NCI-H1417 (cell line): Measurements from ENCODE around the gene SPTAN1.
A peak's percentile ranks its signal among the peaks of the same experiment; 100 is the strongest.
"Not testable (repeated sequence)": the region's sequence is repeated elsewhere in the genome, so short reads cannot be mapped to it uniquely, and the experiment has no call there.

Experiments
- DNase-seq, 3 experiments: peaks; one replicate each; lab custom pipeline; 2025; lab: John Stamatoyannopoulos, UW

SPTAN1 gene

GRCh38 chr9:128552153-128552743 lies at the start of gene SPTAN1:
TSS of gene SPTAN1 (plus strand) at chr9:128552587. CDS start at chr9:128566741, 14,154 bp downstream.
- peak; percentile 86 to 96 (median 95) for DNase-seq

GRCh38 chr9:128503415-128503825 lies 49.0 kb upstream of the SPTAN1 start:
- not testable (repeated sequence) for DNase-seq

DNA sequence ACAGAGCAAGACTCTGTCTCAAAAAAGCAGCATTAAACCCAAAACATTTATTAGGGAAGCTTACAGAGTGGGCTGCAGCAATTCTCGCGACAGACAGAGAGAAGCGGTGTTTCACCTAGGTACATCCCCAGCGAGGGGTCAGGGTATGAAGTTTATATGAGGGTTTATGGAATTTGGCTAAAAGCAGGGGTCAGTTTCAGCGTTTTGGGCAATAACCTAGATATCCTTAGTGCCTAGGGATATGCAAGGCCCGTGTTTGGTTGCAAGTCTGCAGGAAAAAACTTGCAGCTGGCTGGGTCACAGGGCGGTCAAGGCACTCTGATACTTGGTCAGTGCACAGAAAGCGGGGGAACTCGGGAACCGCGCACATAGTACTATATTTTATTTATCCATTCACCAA lies 48.5 kb upstream of the SPTAN1 start:
- peak in 2 of 3 experiments; percentile 35 to 73 for DNase-seq

DNA sequence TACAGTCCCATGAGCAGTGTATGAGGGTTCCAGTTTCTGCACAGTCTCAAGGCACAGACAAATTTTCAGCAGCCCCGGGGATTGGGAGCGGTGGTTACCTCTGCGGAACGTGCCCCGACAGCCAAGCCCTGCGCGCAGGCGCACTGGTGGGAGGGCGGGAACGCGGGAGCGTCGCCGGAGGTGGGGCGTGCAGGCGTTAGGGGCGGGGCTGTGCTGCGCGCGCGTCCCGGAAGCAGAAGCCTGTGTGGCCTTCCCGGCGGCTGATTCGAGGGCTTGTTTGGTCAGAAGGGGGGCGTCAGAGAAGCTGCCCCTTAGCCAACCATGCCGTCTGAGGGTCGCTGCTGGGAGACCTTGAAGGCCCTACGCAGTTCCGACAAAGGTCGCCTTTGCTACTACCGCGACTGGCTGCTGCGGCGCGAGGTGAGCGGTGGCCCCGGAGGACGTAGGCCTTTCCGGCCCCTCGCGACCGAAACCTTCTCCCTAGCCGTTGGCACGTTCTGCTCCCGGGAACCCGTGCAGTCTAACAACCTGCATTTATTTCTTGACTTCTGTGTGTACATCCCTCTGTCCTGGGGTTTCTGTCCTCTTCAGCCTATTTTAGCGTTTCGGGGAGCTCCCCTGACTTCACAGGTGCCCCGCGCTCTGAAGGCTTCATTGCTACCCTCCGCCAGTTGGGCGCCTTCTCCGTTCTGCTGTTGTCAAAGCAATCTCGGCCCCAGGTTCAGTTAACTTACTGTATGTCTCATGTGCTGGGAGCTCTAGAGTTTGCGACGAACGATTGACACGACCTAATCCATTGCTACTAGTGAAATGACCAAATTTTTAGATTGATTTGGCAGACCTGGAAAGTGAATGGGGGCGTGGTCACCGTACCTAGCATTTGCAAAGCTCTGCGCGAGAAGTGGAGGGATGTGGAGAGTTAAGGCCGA lies 47.6 kb upstream of the SPTAN1 start, which contains the start of gene GLE1:
TSS of gene GLE1 (plus strand) at position 235 of the 929 bp plus-strand sequence. CDS start at position 322, 87 bp downstream.
- DNase-seq, result peak; percentile 87 to 97 (median 95)

- no peak for DNase-seq
These were observed 47.0 kb upstream of the SPTAN1 start for GRCh38 chr9:128505414-128505765.

DNA sequence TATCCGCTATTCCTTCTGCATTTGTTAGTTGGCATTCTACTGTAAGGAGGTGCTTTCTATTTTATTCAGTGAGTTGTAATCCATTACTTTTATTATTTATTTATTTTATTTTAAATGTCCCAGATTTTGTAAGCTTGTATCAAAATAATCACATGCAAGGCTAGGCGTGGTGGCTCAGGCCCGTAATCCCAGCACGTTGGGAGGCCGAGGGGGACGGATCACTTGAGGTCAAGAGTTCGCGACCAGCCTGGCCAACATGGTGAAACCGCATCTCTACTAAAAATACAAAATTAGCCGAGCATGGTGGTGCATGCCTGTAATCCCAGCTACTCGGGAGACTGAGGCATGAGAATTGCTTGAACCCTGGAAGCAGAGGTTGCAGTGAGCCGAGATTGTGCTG lies 46.5 kb upstream of the SPTAN1 start:
- DNase-seq, result not testable (repeated sequence)

DNA sequence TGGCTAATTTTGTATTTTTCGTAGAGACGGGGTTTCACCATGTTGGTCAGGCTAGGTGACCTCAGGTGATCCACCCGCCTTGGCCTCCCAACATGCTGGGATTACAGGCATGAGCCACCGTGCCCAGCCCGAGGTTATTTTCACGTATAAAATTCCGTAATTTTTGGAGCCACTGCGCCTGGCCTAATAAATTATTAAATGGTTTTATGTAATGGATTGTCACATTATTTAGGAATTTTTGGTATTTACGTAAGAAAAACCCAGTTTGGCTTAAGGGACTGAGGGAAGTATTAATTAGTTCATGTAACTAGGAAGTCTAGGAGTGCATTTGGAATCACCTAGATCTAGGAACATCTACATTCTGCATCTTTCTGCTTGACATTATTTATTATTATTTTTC lies 39.6 kb upstream of the SPTAN1 start:
- no peak for DNase-seq

DNA sequence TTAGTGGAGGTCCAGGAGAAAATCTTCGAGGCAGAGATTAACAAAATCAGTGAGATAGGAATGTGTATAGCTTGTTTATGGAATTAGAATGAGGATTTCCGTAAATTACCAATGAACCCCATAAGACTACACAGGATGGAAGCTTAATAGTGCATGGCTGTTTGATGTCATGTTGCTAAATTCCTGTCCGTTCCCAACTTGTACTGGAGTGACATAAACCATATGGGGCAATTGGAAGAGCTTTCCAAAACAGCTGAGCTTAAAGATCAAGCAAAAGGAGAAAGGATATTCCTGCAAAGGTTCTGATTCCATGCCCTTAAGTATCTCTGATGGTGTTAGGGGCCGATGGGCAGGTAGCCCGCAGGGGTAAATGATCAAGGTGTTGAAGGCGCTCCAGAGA lies 30.4 kb upstream of the SPTAN1 start:
- no peak for DNase-seq

DNA sequence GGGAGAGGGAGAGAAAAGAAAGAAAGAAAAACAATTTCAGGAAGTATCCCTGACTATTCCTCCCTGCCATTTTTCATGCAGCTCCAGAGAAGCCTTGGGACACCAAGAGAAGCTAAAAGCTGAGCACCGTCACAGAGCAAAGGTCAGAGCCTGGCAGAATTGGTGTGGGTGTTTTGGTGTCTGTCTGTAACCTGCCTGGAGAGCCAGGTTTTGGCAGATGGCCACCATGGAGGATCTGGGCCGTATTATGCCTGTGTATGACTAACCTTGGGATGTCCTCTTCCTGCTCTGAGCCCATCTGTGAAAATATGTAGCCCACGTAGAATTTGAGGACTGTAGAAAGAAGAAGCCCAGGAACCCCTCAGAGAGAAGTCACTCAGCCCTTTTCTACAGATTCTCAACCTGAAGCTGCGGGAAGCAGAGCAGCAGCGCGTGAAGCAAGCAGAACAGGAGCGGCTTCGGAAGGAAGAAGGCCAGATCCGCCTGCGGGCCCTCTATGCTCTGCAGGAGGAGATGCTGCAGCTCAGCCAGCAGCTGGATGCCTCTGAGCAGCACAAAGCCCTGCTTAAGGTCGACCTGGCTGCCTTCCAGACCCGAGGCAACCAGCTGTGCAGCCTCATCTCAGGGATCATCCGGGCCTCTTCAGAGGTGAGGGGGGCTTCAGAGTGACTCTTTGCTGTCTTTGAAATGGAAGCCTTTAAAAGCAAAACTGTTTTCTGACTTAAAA lies 29.0 kb upstream of the SPTAN1 start:
- DNase-seq, result peak in 1 of 3 experiments; percentile 18

DNA sequence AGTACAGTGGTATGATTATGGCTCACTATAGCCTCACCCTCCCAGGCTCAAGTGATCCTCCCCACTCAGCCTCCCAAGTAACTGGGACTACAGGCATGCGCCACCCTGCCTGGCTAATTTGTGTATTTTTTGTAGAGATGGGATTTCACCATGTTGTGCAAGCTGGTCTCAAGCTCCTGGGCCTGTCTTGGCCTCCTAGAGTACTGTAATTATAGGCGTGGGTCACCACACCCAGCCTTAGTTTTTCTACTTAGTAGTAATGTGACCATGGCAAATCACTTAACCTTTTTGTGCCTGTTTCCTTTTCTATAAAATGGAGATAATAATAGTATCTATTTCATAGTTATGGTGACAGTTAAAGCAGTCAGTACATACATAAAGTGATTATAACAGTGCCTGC lies 25.7 kb upstream of the SPTAN1 start:
- DNase-seq, result no peak

DNA sequence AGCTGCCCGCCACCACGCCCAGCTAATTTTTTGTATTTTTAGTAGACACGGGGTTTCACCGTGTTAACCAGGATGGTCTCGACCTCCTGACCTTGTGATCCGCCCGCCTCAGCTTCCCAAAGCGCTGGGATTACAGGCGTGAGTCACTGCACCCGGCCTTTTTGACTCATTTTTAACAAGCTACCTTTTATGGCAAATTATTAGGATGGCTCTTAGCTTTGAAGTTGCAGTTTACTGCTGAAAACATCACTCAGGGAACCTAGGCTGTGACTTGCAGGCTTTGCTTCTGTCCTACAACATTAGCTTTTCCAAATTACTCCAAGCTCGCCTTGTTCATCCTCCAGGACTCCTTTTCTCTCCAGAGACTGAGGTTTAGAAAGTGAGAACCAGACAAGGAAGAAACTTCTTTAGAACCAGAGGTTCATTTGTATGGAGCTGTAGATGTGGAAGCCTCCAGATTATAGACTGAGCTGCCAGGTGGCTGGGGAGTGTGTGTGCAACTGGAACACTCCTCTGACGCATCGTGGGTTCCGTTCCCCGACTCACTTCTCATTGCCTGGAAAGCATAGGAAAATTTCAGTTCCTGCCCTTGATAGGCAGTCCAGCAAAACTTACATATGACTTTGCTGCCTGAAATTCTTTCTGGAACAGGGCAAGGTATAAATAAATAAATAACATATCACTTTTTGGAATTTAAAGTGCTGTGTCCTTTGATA lies 23.8 kb upstream of the SPTAN1 start:
- DNase-seq, result no peak

DNA sequence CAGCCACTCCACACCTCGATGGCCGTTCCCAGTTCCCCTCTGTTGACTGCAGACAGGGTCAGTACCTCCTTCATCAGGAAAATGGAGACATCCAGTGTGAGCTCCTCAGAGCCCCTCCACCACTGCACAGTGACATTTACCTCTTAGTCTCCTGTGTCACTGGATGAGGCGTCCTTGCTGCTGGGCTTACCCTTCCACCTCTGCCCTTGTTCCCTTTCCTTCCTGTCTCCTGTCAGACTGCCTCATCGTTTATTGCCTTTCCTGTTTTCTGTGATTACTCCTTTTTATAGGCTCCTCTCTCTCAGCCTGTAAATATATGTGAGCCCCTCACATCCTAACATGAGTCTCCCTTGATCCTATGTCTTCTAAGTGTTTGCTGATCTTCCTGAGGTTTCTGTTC lies 23.2 kb upstream of the SPTAN1 start:
- DNase-seq, result no peak

DNA sequence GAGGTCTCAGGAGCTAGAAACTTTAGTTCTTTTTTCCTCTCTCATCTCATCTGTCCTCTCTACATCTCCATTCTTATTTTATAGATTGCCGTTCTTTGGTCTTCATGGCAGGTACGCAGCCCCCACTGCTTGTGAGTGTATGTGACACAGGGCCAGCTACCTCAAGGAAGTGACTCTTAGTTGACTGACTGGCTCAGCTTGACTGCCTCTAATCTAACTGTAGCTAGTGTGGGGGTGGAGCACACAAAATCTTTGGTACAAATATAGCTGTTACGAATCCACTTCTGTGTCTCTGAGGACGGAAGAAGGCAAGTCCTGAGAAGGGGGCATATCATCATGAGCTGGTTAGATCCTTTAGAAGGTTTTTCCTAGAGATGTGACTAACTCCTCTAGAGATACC lies 19.8 kb upstream of the SPTAN1 start:
- no peak for DNase-seq

DNA sequence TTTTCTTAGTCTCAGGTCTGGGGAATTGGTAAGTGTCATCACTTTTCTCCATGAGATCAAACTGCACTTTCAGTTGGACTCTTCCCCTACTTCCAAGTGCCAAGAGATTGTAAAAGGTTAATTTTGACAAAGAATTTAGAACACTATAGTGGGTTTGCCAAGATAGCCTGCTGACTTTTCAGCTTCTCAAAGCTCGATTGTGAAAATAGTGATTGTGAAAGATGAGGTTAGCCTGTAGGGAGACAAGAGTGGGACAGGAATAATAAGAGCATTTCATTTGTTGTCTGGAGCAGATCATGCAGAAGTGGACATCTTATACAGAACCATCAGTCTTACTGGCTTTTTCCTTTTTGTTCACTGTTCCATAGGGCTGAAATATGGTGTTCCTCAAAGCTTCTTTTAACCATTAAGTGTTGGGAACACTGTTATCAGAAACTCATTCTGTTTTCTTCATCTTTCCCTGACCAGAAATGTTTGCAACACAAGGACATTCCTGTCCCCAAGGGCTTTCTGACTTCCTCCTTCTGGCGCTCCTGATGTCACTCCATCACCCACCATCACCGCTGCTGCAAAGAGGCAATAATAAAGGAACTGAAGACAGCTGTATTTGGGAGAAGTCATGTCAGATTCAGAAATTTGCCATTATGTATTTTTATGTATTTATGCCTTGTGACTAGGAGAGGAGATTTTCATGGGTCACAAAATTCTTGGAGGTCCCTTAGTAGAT lies 11.6 kb upstream of the SPTAN1 start:
- no peak for DNase-seq

DNA sequence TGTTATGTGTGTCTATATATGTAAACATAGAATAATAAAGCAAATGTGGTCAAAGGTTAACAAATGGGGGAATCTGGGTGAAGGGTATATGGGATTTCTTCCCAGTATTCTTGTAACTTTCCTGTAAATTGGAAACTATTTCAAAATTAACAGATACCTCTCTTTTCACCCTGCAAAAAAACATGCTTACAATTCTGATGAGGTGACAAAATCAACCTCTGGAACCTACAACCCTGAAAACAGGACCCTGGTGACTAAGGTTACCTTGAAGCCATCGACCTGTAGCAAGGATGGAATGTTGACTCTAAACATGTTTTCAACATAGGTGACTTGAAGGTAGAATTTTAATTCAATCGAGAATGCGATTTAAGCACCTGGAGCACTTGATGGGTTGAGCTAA lies 5.9 kb upstream of the SPTAN1 start:
- no peak for DNase-seq

GRCh38 chr9:128548876-128549275 lies 3.5 kb upstream of the SPTAN1 start:
- DNase-seq, result no peak

DNA sequence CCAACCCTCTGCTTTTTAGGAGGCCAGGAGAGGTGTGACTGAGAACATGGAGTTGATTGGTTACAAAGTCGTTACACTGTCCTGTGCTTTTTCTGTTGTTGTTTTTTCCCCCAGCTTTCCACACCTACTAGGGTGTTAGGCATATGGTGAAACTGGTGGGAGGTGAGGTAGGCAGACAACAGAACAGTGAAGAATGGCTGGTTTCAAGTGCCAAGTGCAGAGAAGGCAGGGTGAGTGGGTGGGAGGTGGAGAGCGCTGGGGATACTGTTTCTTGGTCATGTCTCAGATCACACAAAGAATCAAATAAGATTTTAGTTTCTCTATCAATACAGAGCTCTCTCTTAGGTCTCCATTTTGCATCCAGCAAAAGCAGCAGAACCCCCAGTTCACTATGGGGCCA lies 2.2 kb upstream of the SPTAN1 start:
- DNase-seq, result no peak

DNA sequence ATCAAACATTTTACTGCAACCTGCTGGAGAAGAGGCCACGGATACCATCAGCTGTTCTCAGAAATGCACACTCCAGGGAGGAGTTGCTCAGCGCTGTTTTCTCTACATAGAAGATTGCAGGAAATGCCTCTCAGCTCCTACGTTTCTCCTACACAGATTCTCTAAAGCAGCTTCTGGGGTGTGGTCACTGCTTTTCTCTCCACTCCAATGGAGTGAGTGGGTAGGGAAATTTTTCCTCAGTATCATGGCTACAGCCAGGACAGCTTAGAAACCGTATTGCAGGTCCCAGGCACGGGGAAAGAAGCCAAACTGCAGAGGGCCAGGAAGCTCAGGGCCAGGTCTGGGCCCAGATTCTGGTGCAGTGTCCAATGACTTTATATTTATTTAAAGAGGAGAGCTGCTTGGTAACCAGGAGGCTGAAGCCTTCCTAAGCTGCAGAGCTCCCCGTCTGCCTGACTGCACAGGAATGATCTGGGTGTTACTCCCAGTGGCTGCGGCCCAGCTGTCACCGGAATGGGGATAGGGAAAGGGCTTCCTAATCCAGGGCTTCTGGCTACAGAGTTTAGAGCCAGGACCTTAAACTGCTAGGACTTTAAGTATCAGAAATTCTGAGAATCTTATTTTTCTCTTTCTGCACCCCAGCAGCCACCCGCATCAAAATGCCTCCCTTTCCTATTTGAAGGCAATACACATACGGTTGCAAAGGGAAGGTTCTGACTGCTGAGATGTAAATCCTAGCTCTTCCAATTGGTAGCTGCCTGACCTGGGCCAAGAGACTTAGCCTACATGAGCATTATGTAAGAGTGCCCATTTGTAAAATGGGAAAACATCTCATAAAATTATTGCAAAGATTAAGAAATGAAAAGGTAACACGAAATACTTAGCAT lies 1.4 kb upstream of the SPTAN1 start:
- DNase-seq, result peak in 1 of 3 experiments; percentile 54

DNA sequence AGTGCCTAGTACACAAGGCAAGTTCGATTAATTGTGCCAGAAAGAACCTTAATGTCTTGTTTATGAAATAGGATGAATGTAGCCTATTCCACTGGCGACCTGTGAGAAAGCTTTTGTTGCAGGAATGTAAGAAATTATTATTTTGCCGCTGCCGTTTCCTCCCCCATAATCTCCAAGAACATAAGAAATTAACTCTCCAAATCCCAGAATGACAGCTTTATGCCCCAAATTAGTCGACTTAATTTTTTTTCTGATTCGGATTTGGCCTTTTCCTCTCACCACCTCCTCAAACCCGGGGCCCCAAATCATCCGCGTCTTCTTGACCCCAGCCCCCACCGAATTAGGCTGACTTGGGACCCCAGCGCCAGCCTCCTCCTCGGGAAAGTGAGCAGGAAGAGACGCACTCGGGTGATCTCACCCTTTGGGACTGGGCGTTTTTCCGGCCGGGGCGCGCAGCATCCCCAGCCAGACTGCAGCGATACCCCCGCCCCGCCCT lies 682 bp upstream of the SPTAN1 start:
- DNase-seq, result no peak
